Lung (tissue), 12 donors: ENCODE data around the gene STK24. TPM values are rescaled to one million over a fixed set of nuclear protein-coding genes. Genes with fewer than 3 reads are reported as not detected.

Experiments
- ATAC-seq: fragments of 200-7000 bp; cut with Tn5 transposase; one replicate; pipeline ENCODE4 v1.9.1; 2020; ENCODE audit warnings: moderate number of reproducible peaks; ENCODE audit not compliant: insufficient read depth, low FRiP score
- DNase-seq, 3 donors: peaks; one replicate each; pipeline ENCODE4 v3.0.0-alpha.2; 2013 to 2017
- H3K27ac ChIP-seq, 2 donors: one replicate each; pipeline ENCODE4 v1.5.1; 2013; ENCODE audit warnings: mild to moderate bottlenecking in 2 of 2, moderate library complexity in 2 of 2, control low read depth in 1 of 2, inconsistent platforms in 1 of 2, low read depth in 1 of 2, low read length in 1 of 2
- H3K27me3 ChIP-seq, 3 donors: one replicate each; pipeline ENCODE4 v1.5.1; 2013; ENCODE audit warnings: low read length in 2 of 3; ENCODE audit not compliant: control insufficient read depth in 3 of 3, insufficient read depth in 3 of 3
- H3K36me3 ChIP-seq, 4 donors: one replicate each; pipeline ENCODE4 v1.5.1; 2013; ENCODE audit warnings: low read length in 4 of 4, mild to moderate bottlenecking in 1 of 4, moderate library complexity in 1 of 4; ENCODE audit not compliant: control insufficient read depth in 4 of 4, insufficient read depth in 4 of 4
- H3K4me1 ChIP-seq, 5 donors: one replicate each; pipeline ENCODE4 v1.5.1; 2013; ENCODE audit warnings: low read length in 5 of 5, mild to moderate bottlenecking in 2 of 5, moderate library complexity in 1 of 5; ENCODE audit not compliant: control insufficient read depth in 5 of 5, insufficient read depth in 5 of 5
- H3K4me3 ChIP-seq: one replicate; pipeline ENCODE4 v1.5.1; 2013; ENCODE audit warnings: mild to moderate bottlenecking, control low read depth, moderate library complexity
- H3K9ac ChIP-seq, 2 donors: one replicate each; pipeline ENCODE4 v1.5.1; 2013; ENCODE audit warnings: low read length in 2 of 2, control low read depth in 1 of 2; ENCODE audit not compliant: insufficient read depth in 1 of 2
- H3K9me3 ChIP-seq, 4 donors: one replicate each; pipeline ENCODE4 v1.5.1; 2013; ENCODE audit warnings: low read length in 3 of 4, mild to moderate bottlenecking in 1 of 4, moderate library complexity in 1 of 4; ENCODE audit not compliant: control insufficient read depth in 4 of 4, insufficient read depth in 3 of 4
- CTCF ChIP-seq: IDR thresholded peaks from 2 replicates; pipeline ENCODE4 v1.5.1; 2012; ENCODE audit warnings: mild to moderate bottlenecking; ENCODE audit errors: control extremely low read depth, extremely low read depth
- WGBS, 2 donors: extraction: QIAGEN DNeasy Blood & Tissue Kit; methylation state at CpG; one replicate each; pipeline ENCODE4 v1.1.7; 2013; 5-methylcytosine and 5-hydroxymethylcytosine counted together
- polyA plus RNA-seq, 2 donors: library from polyadenylated mRNA; stranded (reverse); fragments of 200-250 nt; gene quantifications; one replicate each; pipeline ENCODE4 v1.2.1, GENCODE V29; 2013
- total RNA-seq, 2 donors: library from RNA; depleted of rRNA in 1 of 2; stranded (reverse); fragments of >200 nt in 1 of 2; gene quantifications; one replicate each; pipeline ENCODE4 v1.2.1, GENCODE V29; 2014 to 2021
- donor health status: control.
- donor health status: control.
- donor health status: Bipolar disorder and iron deficiency.
- donor health status: healthy.
- donor health status: DM: yes; HTN: yes; CAD: no.

Gene STK24
- total and polyA plus RNA-seq, 4 donors, result 38.0 to 102 (median 64.5) TPM

GRCh38 chr13:98405690-98406344 lies 171.1 kb downstream of the STK24 start:
- no peaks in the 10 kb centered on the region for H3K9me3 ChIP-seq

GRCh38 chr13:98405107-98405571 lies 171.8 kb downstream of the STK24 start:
- Histone ChIP-seq H3K4me3 (no peak overlapping the region), H3K4me1 (peaks cover 0 to 29% (median 0%) of the 10 kb centered on the region in 5 donors), H3K9me3 (no peaks in the 10 kb centered on the region), H3K27me3 (no peaks in the 10 kb centered on the region), H3K9ac (no peak overlapping the region), H3K36me3 (peaks cover 0 to 13% (median 5%) of the 10 kb centered on the region in 4 donors), H3K27ac (no peak overlapping the region)
- DNase-seq (peak; percentile 72 to 81 (median 79)), ATAC-seq (no peak)
- 76 to 82% methylated on average over 7 of the region's 7 CpGs for WGBS, 2 donors
- TF ChIP-seq CTCF, result no peak

More at GRCh38 chr13:98405690-98406344, 171.1 kb downstream of the STK24 start:
- no peak overlapping the region for H3K4me3 ChIP-seq
- 61% methylated on average over 8 of the region's 8 CpGs for WGBS, 2 donors
- DNase-seq (no peak), ATAC-seq (no peak)
- no peak overlapping the region for H3K27ac ChIP-seq
- no peak for TF ChIP-seq CTCF
- H3K9ac ChIP-seq, result no peak overlapping the region
- peaks cover 0 to 22% (median 0%) of the 10 kb centered on the region in 5 donors for H3K4me1 ChIP-seq
- no peaks in the 10 kb centered on the region for H3K27me3 ChIP-seq
- H3K36me3 ChIP-seq, result peaks cover 2 to 15% (median 5%) of the 10 kb centered on the region in 4 donors

GRCh38 chr13:98403076-98403475 lies 173.8 kb downstream of the STK24 start:
- no peak overlapping the region for H3K27ac ChIP-seq
- no peak for ATAC-seq
- peaks cover 0 to 39% (median 10%) of the 10 kb centered on the region in 5 donors for H3K4me1 ChIP-seq
- H3K9me3 ChIP-seq, result no peaks in the 10 kb centered on the region
- no peak for DNase-seq
- no peak overlapping the region for H3K4me3 ChIP-seq
- H3K36me3 ChIP-seq, result peaks cover 0 to 7% (median 3%) of the 10 kb centered on the region in 4 donors
- H3K27me3 ChIP-seq, result no peaks in the 10 kb centered on the region
- TF ChIP-seq CTCF, result no peak
- no peak overlapping the region for H3K9ac ChIP-seq
- WGBS, 2 donors, result 92 to 95% methylated on average over 2 of the region's 2 CpGs
